ENCODE data around the gene KCNG2.

The KCNG2 gene

DNA sequence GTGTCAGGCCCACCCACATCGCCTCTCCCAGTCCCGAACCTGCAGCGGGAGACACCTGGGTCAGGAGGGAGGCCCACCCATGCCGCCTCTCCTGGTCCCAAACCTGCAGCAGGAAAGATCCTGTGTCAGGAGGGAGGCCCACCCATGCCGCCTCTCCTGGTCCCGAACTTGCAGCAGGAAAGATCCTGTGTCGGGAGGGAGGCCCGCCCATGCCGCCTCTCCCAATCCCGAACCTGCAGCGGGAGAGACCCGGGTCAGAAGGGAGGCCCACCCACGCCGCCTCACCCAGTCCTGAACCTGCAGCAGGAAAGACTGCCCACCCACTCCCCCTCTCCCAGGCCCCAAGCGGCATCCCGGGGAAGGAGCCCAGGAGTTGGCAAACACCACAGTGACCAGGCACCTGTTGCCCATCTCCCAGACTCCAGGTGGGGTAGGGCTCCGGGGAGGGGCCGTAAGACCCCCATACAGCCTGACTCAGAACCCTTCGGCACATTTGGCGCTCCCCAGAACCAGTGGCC lies 145.9 kb downstream of the KCNG2 start:
- DNase-seq (ENCODE audit: low read depth) = no peak

GRCh38 chr18:79944126-79944731 lies 146.5 kb downstream of the KCNG2 start:
- no peak for DNase-seq (ENCODE audit: low read depth)

GRCh38 chr18:79944746-79945117 lies 147.0 kb downstream of the KCNG2 start:
- no peak for DNase-seq (ENCODE audit: low read depth)

GRCh38 chr18:79945118-79946042 lies 147.6 kb downstream of the KCNG2 start:
- DNase-seq (ENCODE audit: low read depth) = no peak

DNA sequence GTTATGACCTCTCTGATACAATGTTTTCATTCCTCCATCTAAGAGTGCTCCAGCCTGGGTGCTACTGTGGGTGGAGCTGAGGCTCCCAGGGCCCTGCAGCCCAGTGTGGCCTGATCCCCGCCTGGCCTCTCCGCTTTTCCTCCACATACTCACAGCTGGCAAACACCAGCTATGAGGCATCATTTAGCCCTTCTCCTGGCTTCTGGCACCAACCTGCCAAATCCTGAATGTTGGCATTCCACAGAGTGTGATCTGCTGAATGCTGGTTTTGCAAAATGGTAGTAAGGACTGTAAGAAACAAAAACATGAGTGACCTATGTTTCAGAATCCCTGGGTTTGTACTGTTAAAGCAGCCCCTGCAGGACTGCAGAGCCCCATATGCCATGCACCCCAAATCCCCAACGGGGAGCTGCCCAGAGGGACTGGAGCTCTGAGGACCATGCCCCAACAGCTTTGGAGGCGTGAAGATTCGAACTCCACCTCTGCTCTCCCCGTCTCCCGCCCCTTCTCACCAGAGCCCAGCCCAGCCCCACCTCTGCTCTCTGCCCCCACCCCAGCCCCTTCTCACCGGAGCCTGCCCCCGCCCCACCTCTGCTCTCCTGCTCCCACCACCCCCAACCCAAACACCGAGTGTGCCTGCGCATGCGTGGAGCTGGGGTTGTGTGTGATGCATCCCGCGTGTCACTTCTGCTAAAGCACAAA lies 149.5 kb downstream of the KCNG2 start:
- DNase-seq (ENCODE audit: low read depth) = no peak

GRCh38 chr18:79947881-79948610 lies 150.3 kb downstream of the KCNG2 start:
- no peak for DNase-seq (ENCODE audit: low read depth)

DNA sequence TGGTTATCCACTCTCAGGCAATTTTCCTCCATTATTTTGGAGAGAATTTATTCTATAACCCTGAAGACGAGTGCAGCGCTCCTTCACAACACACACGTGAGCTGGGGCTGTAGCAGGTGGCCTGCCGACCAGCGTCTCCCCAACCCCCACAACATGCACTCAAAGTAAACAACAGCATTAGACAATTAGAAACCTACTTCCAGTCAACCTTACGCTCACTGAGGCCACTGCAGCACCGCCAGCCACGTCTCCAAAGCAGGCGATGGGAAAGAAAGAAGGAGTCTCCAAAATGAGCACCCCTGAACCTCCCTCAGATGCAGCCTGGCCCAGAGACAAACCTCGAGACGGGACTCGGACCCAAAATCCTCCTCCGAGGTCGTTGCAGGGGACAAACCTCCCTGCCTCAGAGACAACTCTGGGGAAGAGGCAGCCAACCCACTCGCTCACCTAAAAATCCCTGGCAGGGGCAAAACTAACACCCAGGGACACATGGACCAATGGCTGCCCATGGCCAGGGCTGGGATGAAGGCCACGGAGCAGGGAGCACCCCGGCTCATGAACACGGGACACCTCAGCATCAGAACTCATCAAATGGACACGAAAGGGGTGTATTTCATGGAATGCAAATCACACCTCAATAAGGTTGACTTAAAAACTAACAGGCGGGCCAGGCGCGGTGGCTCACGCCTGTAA lies 151.1 kb downstream of the KCNG2 start:
- no peak for DNase-seq (ENCODE audit: low read depth)

Data from fibroblast of the conjunctiva (primary cell).